SH-SY5Y (cell line): ENCODE measurements around the gene ITPKB.

ENCODE experiments used
- GATA2 ChIP-seq: IDR thresholded peaks from 2 replicates; pipeline ENCODE4 v1.6.1; 2011; ENCODE audit warnings: mild to moderate bottlenecking, low read depth, low read length
- GATA3 ChIP-seq: IDR thresholded peaks from 2 replicates; pipeline ENCODE4 v1.6.1; 2011; ENCODE audit warnings: low read depth, mild to moderate bottlenecking, low read length, moderate library complexity

DNA sequence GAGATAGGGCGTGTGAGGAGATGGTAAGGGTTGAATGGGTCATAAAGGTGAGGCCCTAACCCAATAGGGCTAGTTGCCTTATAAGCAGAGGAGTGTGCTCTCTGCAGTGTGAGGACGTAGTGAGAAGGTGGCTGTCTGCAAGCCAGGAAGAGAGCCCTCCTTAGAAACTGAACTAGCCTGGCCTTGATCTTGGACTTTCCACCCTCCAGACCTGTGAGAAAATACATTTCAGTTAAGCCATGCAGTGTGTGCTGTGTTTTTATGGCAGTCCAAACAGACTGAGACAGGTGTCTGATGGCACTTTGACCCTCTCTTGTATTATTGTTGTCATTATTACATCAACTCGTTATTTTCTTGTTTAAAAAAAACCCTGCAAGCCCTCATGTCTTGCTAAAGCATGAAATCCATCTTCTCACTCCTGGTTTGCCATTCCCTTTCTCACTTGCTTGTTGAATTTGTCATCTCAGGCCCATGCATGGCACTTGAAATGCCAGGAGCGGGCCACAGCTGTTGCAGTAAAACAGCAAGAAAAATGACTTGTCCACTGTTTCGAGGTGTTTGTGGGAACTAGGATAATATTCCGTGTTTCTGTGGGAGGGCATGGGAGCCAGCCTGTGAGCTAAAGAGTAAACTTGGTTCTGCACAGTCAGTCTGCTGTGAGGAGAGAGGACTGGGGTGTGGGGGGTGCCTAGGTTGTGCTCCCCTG, 111.9 kb downstream of the ITPKB start:
- TF ChIP-seq GATA3 (no peak), GATA2 (no peak)
